Neural progenitor cell (in vitro differentiated cells): ENCODE results near the gene ERICH4.

ENCODE experiments used
- EZH2phosphoT487 ChIP-seq: fragments of 200-600 bp; sonication (generic); IDR thresholded peaks from 2 replicates; pipeline ENCODE4 v1.6.1; 2017; ENCODE audit warnings: antibody characterized with exemption
- TF ChIP-seq, protein P1 (sequence below): fragments of 200-600 bp; sonication (generic); IDR thresholded peaks from 2 replicates; pipeline ENCODE4 v1.5.1; 2017; ENCODE audit warnings: antibody characterized with exemption, mild to moderate bottlenecking

- TF ChIP-seq, protein P1, sequence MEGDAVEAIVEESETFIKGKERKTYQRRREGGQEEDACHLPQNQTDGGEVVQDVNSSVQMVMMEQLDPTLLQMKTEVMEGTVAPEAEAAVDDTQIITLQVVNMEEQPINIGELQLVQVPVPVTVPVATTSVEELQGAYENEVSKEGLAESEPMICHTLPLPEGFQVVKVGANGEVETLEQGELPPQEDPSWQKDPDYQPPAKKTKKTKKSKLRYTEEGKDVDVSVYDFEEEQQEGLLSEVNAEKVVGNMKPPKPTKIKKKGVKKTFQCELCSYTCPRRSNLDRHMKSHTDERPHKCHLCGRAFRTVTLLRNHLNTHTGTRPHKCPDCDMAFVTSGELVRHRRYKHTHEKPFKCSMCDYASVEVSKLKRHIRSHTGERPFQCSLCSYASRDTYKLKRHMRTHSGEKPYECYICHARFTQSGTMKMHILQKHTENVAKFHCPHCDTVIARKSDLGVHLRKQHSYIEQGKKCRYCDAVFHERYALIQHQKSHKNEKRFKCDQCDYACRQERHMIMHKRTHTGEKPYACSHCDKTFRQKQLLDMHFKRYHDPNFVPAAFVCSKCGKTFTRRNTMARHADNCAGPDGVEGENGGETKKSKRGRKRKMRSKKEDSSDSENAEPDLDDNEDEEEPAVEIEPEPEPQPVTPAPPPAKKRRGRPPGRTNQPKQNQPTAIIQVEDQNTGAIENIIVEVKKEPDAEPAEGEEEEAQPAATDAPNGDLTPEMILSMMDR = no peak
- TF ChIP-seq EZH2phosphoT487 = no peak
Measured at GRCh38 chr19:41433171-41433570, 9.8 kb upstream of the ERICH4 start.
